GM19452 (cell line): ENCODE data around the gene PIGU.
"Not testable (repeated sequence)": the region's sequence is repeated elsewhere in the genome, so short reads cannot be mapped to it uniquely, and the experiment has no call there.

Experiments
- ATAC-seq: cut with Tn5 transposase; IDR thresholded peaks from one replicate; pipeline ENCODE4 v1.9.1; 2021; ENCODE audit not compliant: unreplicated experiment

The PIGU gene, protein sequence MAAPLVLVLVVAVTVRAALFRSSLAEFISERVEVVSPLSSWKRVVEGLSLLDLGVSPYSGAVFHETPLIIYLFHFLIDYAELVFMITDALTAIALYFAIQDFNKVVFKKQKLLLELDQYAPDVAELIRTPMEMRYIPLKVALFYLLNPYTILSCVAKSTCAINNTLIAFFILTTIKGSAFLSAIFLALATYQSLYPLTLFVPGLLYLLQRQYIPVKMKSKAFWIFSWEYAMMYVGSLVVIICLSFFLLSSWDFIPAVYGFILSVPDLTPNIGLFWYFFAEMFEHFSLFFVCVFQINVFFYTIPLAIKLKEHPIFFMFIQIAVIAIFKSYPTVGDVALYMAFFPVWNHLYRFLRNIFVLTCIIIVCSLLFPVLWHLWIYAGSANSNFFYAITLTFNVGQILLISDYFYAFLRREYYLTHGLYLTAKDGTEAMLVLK

DNA sequence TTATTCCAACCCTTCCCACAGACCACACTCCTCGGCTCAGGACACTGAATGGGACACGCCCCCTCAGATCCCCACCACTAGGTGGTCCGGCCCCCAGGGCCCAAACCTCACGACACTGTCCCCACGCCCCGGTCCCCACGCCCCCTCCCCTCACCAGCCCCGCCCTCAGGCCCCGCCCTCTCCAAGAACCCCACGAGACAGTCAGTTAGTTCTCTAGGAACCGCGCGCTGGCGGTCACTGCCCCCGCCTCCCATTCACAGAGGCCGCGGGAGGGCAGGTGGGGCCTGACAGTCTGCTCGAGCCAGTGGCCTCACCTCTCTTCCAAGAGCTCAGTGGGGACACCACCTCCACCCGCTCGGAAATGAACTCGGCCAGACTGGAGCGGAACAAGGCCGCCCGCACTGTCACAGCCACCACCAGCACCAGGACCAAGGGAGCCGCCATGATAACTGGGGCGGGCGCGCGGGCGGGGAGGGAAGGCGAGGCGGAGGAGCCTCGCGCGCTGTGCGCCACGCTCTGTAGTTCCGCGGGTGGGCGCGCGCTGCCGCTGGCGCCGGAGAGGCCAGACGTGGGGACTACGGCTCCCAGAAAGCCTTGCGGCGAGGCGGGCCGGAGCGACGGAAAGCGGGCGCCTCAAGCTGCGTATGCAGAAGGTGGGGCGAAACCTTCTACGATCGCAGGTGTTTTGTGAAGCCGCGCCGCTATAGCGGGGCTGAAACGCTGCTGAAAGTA, at the start of gene PIGU:
PIGU (minus strand) TSS at position 451 of the 732 bp plus-strand sequence; CDS start at position 444, 7 bp downstream.
- peak; percentile 95 for ATAC-seq

DNA sequence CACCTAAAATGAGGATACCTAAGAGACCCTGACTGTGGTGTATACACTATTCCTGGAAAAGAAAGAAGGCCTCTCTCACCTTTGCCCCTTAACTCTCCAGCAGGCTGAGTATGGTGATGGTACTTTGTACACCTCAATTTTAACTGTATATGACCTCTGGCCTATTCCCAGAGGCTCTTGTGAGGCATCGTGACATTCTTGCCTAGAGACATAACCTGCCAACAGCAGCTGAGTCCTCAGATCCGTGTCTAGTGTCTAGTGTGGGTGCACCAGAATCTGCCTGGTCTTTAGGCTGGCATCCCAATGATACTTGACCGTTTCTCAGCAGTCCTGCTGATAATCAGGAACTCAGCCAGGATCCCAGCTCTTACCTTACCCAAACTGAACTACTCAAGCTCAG, 47.3 kb upstream of the PIGU start:
- no peak for ATAC-seq

DNA sequence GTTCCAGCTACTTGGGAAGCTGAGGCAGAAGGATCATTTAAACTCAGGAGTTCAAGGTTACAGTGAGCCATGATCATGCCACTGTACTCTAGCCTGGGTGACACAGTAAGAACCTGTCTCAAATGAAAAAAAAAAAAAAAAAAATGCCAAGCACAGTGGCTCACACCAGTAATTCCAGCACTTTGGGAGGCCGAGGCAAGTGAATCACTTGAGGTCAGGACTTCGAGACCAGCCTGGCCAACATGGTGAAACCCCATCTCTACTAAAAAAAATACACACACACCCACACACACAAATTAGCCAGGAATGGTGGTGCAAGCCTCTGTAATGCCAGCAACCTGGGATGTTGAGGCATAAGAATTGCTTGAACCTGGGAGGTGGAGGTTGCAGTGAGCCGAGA, 45.7 kb upstream of the PIGU start:
- ATAC-seq: not testable (repeated sequence)

DNA sequence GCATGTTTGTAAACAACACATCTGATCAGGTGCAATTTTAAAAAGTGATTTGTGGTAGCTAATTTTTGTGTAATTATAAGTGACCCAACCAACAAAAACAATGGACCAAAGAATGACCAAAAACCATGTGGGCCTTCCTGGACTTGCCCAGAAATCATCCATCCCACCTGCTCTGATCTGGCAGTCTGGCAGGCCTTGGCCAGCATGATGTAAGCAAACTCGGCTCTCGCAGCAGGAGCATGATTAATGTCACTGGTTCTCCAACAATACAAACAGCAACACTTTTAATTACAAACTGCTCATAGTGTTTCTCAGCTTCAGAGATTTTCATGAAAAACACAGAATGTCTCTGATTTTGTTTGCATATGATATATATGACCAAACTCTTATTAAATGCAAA, 43.4 kb upstream of the PIGU start:
- ATAC-seq: no peak

DNA sequence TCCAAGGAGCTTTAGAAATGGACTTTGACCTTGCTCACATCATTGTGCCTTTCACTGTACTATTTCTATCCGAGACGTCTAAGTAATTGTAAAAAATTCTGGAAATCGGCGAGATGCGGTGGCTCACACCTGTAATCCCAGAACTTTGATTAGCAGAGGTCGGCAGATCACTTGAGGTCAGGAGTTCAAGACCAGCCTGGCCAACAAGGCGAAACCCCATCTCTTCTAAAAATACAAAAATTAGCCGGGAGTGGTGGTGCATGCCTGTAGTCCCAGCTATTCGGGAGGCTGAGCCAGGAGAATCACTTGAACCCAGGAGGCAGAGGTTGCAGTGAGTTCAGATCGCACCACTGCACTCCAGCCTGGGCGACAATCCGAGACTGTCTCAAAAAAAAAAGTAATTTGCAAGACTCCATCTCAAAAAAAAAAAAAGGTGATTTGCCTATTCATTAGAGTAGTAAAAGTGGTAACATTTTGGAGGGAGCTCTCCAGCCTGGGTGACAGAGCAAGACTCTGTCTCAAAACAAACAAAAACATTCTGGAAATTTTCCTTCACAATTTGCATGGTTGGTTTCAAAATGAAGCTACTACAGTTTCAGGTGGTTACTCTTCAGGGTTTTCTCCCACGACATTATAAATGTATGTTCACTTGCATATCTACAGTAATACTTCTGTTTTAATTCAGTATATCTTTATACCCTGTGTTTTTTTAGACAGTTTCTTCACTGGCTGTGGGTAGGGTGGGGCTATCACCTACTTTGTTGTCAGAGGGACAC, 42.5 kb upstream of the PIGU start:
- ATAC-seq: peak; percentile 86

DNA sequence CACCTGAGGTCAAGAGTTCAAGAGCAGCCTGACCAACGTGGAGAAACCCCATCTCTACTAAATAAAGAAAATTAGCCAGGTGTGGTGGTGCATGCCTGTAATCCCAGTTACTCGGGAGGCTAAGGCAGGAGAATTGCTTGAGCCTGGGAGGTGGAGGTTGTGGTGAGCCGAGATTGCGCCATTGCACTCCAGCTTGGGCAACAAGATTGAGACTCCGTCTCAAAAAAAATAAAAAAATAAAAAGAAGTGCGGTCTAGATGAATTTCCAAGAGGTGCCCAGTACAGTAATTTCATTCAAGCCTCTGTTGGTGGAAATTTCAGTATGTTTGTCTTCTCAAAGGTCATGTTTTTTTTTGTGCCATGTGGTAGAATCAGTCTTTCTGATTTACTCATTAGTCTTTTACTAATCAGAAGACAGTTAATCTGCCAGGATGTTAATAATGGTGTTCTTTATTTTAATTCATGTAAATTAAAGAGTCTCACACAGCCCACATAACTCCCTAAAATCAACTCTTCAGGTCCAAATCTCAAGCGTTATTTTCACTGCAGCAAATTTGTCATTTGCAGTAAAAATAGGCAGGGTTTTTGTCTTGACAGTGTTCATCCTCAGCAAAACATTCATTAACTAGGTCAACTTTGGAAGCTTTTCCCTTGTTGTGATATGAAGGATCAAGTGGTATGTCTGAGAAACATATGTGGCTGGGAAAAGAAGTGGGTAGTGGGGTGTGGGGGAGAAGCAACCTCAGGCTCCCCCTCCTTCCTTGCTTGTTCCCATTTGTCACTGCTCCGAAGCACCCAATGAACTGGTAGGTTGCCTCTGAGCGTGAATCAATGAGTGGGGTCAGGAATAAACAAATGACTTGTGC, 40.6 kb upstream of the PIGU start:
- no peak for ATAC-seq

DNA sequence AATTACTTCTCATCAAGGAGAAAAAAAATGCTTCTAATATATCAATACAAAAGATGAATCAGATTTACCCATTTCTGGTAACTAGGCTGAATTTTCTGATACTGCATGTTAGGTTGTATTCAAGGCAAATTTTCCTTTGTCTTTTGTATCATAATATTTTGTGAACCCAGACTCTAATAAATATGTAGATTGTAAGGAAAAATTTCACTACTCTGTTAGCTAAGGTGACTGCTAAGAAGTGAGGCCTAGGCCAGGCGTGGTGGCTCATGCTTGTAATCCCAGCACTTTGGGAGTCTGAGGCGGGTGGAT, 40.0 kb upstream of the PIGU start:
- ATAC-seq: no peak

DNA sequence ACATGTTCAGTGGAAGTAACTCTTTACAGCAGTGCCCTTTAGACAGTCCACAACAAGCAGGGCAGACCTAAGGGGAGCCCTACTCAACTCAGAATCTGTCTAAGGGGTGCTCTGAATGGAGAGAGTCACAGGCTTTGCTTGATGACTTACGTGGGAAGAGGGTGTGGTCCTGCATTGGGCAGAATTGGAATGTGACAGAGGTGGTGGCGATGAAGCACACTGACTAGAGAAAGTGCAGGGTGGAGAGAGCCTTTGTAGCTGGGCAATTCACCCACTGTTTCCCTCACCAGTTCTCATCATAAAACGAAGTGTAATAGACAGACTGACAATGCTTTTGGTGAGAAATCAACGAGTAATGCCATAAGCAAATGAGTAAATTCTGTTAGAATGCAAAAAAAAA, 38.5 kb upstream of the PIGU start:
- no peak for ATAC-seq

DNA sequence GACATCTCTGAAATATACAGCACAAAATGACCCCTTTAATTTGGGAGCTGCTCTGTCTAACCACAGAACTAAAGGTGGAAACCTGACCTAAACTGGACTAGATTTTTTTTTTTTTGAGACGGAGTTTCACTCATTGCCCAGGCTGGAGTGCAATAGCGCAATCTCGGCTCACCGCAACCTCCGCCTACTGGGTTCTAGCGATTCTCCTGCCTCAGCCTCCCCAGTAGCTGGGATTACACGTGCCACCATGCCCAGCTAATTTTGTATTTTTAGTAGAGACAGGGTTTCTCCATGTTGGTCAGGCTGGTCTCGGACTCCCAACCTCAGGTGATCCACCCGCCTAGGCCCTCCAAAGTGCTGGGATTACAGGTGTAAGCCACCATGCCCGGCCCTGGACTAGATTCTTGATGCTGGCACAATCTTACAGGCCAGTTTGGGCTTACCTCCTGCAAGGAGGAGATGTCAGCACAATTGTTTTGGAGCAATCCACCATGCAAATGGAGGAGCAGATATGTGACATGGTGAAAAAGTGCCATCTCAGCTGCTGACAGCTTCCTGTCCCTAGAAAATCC, 37.1 kb upstream of the PIGU start:
- not testable (repeated sequence) for ATAC-seq

DNA sequence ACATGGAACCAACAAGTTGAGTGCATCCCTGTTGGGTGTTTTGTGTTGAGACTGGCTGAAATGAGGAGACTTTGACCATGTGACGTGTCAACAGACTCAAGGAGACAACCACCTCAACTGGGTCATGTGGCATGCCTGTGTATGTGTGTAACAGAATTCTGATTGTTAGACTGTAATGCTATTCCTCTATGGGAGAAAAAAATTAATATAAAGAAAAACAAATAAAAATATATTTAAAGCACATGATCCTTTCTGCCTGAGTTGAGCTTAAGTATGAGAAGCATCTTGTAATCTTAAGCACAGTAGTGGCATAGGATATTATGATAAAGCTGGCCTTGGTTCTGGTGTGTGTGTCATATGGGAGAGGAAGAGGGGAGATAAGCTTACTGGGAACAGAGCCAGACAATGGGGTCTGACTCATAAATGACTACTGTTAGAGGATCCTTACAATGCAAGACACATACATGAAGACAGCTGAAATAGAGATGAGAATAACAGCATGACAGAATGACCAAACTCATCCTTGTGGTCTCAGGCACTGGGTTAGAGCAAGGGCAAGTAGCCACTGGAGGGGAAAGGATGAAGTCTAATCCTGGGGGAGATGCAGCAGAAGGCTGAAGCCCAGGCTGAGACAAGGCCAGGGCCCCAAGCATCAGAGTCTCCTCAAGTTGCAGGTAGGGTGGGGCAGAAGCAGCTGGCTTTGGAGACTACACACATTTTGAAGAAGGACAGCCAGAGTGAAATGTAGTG, 36.5 kb upstream of the PIGU start:
- ATAC-seq: no peak

DNA sequence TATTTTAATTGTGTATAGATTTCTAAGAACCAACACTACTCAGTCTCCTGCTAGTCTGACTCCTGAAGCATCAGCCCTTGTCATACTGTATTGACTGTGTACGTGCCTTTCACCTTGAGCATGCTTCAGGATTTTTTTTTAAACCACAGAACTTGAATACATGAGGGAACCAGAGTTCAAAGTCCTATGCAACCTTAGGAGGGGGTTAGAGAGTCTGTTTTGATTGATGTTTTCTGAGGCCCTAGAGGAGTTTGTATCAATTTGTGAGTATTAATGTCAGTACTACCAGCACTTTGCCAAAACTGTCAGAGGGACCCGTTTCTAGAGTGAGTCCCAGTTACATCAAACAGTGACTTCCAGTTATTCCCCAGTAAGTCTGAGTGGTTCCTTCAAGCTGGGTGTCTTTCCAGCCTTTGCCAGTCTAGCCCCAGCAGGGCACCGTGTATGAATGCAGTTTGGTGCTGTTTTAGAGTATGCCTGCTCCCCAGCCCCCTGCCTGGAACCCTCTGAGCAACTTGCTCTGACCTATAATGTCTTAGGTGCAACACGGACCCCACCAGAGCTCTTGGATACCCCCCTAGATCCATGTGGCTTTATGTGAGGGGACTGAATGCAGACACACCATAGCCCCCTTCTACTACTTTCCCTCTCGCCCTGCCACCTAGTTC, 35.8 kb upstream of the PIGU start:
- no peak for ATAC-seq

DNA sequence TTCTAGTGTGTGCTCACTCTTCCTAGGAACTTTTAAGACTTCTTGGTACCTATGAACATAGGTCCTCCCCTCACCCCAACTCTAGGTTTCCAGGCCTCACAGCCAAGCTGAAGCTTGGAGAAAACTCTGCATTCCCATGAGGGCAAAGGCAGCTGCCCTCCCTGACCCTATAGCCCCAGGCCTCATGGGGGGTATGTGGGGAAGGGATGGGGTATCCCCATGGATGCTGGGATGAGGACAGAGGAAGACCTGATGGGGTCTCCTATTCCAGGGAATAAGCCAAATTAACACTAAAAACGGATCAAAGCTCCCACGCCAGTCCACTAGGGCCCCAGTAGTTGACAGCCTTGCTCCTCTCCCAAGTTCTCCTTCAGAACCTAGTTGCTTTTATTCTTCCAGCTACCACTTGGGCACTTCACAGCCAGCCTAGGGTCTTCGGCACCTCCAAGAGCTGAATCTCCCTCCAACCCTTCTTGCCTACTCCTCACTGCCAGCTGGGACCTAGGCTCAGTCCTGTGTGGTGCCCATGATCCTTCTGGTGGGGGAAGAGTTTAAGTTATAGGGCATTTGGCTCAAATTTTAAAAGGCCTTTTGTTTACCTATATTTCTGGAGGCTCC, 35.0 kb upstream of the PIGU start:
- ATAC-seq: no peak

DNA sequence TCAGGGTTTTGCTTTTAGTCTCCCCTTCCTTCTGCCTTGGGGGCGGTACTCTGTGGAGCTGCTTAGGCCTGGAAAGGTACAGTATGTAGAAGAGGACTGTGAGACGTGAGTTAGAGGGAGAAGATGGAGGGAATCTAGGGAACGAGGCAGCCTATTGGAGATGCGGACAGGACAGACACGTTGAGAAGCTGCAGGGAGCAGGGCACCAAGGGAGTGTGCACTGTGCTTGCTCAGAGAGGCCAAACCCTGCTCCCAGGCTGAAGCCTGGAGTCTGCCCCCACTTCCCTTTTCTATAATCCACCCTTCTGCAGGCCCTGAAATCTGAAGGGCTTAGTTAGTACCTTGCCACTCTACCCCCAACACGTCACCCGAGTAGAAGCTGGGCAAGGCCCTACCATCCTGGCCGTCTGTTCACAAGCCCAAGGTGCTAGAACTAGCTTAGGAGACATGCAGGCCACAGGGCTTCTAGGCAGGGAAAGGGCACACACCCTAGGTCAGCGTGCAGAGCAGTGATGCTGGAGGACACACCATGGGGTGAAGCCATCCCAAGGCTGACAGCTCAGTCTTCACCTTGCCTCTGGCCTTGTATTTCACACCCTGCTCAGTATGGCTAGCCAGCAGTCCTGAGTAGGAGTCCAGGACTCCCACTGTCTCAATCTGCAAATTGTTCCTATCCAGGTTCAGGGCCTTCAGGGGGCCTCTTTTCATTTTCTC, 34.1 kb upstream of the PIGU start:
- no peak for ATAC-seq

DNA sequence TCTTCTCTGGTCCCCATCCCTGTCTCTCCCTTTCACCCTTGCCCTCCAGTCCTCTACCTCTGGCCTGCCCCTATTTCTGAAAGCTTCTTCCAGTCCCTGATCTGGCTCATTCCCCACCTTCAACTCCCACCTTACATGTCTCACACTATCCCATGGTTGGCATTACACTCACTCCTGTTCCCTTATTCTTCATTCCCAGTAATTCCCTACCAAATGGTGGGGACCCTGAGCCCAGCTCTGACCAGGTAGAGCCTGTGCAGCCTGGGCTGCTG, 33.6 kb upstream of the PIGU start:
- no peak for ATAC-seq

DNA sequence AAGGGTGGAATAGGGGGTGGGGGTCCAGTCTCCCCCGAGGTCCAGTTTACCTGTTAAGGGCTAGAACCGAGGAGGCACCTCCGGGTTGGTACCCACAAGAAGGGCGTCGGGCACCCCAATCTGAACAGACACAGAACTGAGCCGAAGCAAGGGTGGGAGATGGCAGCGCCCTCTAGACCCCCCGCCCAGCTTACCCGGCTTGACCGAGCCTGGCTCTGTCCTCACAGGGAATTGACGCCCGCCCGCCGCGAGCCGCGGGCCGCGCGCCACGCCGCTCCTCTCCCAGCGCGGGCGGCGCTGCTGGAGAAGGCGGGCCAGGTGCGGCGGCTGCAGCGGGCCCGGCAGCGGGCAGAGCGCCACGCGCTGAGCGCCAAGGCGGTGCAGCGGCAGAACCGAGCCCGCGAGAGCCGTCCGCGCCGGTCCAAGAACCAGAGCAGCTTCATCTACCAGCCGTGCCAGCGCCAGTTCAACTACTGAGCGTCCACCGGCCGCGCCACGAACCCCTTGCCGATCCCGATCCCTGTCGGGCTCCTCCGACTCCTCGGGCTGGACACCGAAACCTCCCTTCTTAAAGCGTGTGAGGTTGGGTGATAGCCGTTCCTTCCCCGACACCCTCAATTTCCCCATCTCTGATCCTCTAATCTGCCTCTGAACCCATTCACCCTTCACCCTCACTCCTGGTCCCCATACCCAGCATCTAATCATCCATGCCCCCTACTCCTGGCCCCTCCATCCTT, 33.1 kb upstream of the PIGU start:
- peak; percentile 32 for ATAC-seq

DNA sequence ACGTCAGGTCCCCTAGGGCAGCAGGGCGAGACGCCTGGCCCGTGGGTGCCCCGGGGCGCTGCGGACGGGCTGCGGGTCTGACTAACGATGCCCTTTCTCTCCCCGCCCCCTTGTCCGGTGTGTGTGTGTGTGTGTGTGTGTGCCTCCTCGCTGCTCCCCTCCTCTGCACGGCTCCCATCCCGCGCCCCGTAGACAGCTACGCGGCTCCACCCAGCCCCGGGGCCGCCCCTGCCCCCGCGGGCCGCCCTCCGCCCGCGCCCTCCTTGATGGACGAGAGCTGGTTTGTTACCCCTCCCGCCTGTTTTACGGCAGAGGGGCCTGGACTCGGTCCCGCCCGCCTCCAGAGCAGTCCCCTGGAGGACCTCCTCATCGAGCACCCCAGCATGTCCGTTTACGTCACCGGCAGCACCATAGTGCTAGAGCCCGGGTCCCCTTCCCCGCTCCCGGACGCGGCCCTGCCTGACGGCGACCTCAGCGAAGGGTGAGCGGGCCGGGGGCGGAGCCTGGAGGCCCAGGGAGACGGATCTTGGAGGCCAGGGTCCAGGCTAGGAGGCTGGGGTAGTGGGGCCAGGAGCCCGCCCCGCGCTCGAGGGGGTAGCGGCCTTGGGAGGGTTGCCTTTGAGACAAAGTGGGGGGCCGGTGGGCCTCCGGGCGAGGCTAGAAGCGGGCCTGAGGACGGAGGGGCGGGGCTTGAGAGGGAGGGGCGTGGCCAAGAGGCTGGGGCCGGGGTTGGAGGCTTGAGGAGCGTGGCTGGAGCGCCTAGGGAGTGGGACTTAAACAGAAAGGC, 32.3 kb upstream of the PIGU start:
- ATAC-seq: peak; percentile 50

DNA sequence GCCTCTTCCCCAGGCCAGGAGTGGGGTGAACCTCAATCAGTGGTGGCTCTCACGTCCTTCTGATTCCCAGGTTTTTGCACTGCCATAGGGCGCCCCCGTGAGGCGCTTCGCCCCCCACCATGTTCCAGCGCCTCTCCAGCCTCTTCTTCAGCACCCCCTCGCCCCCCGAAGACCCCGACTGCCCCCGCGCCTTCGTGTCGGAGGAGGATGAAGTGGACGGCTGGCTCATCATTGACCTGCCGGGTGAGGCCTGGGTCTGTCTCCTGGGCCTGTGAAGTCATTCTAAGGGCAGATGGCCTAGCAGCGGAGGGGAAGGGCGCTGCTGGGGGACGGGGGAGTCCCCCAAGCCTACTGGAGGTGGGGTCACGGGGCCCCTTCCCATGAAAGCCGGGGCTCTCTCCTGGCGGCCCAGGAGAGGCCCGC, 31.7 kb upstream of the PIGU start:
- peak; percentile 1 for ATAC-seq
